ENCODE measurements around the gene ACVR1. TPM values are rescaled to one million over a fixed set of nuclear protein-coding genes. Genes with fewer than 3 reads are reported as not detected.

Gene ACVR1
- total RNA-seq, 1 donor from 2014 or later = 17.1 TPM

GRCh38 chr2:157789256-157789655 is 86.9 kb downstream of the ACVR1 start:
- Histone ChIP-seq H3K4me3 (ENCODE audit: low read depth, low read length) (no peak overlapping the region), H3K36me3 (ENCODE audit: control insufficient read depth, insufficient read depth, low read length) (no peaks in the 10 kb centered on the region), H3K27me3 (ENCODE audit: control insufficient read depth, insufficient read depth, low read length) (no peaks in the 10 kb centered on the region)
- no peak for FAIRE-seq
- TF ChIP-seq CTCF (IDR thresholded peaks at IDR 0.05; ENCODE audit: insufficient read depth, low read length, severe bottlenecking) = no peak
- no peak for DNase-seq (ENCODE audit: low read depth)

GRCh38 chr2:157788201-157788600 is 87.9 kb downstream of the ACVR1 start:
- DNase-seq (ENCODE audit: low read depth) = no peak
- Histone ChIP-seq H3K4me3 (ENCODE audit: low read depth, low read length) (no peak overlapping the region), H3K27me3 (ENCODE audit: control insufficient read depth, insufficient read depth, low read length) (no peaks in the 10 kb centered on the region), H3K36me3 (ENCODE audit: control insufficient read depth, insufficient read depth, low read length) (no peaks in the 10 kb centered on the region)
- FAIRE-seq = no peak
- TF ChIP-seq CTCF (IDR thresholded peaks at IDR 0.05; ENCODE audit: insufficient read depth, low read length, severe bottlenecking) = no peak

GRCh38 chr2:157787364-157787938 is 88.7 kb downstream of the ACVR1 start:
- Histone ChIP-seq H3K27me3 (ENCODE audit: control insufficient read depth, insufficient read depth, low read length) (no peaks in the 10 kb centered on the region), H3K4me3 (ENCODE audit: low read depth, low read length) (no peak overlapping the region), H3K36me3 (ENCODE audit: control insufficient read depth, insufficient read depth, low read length) (no peaks in the 10 kb centered on the region)
- no peak for FAIRE-seq
- DNase-seq (ENCODE audit: low read depth) = no peak
- no peak for TF ChIP-seq CTCF (IDR thresholded peaks at IDR 0.05; ENCODE audit: insufficient read depth, low read length, severe bottlenecking)

- TF ChIP-seq CTCF (IDR thresholded peaks at IDR 0.05; ENCODE audit: insufficient read depth, low read length, severe bottlenecking) = no peak
- Histone ChIP-seq H3K4me3 (ENCODE audit: low read depth, low read length) (no peak overlapping the region), H3K27me3 (ENCODE audit: control insufficient read depth, insufficient read depth, low read length) (no peaks in the 10 kb centered on the region), H3K36me3 (ENCODE audit: control insufficient read depth, insufficient read depth, low read length) (no peaks in the 10 kb centered on the region)
- DNase-seq (ENCODE audit: low read depth) (peak; percentile 79), FAIRE-seq (no peak)
Observed at GRCh38 chr2:157786663-157787363, 89.3 kb downstream of the ACVR1 start.

GRCh38 chr2:157785866-157786662 is 90.1 kb downstream of the ACVR1 start:
- no peak for TF ChIP-seq CTCF (IDR thresholded peaks at IDR 0.05; ENCODE audit: insufficient read depth, low read length, severe bottlenecking)
- FAIRE-seq (no peak), DNase-seq (ENCODE audit: low read depth) (peak; percentile 86)
- Histone ChIP-seq H3K36me3 (ENCODE audit: control insufficient read depth, insufficient read depth, low read length) (no peaks in the 10 kb centered on the region), H3K27me3 (ENCODE audit: control insufficient read depth, insufficient read depth, low read length) (no peaks in the 10 kb centered on the region), H3K4me3 (ENCODE audit: low read depth, low read length) (no peak overlapping the region)
